ENCODE measurements around the gene MVD. TPM values are rescaled to one million over a fixed set of nuclear protein-coding genes. Genes with fewer than 3 reads are reported as not detected.

The MVD gene
- total and polyA plus RNA-seq, 4 donors = 21.7 to 99.2 (median 74.7) TPM

GRCh38 chr16:88645455-88645854 is 17.4 kb downstream of the MVD start:
- WGBS = 91% methylated on average over 16 of the region's 16 CpGs
- TF ChIP-seq HNF4G (IDR thresholded peaks at IDR 0.05) (no peak), JUND (IDR thresholded peaks at IDR 0.05) (no peak), RXRA (IDR thresholded peaks at IDR 0.05) (no peak), TAF1 (conservative IDR thresholded peaks at IDR 0.05) (no peak), NR2F2 (IDR thresholded peaks at IDR 0.05) (no peak), REST (IDR thresholded peaks at IDR 0.05) (no peak), YY1 (IDR thresholded peaks at IDR 0.05) (no peak), RAD21 (IDR thresholded peaks at IDR 0.05) (no peak), EGR1 (IDR thresholded peaks at IDR 0.05; ENCODE audit: low read depth in 2 of 2) (no peak), HNF4A (conservative IDR thresholded peaks at IDR 0.05) (no peak), ZBTB33 (IDR thresholded peaks at IDR 0.05) (no peak), SP1 (IDR thresholded peaks at IDR 0.05) (no peak)
- TF ChIP-seq, protein P1, sequence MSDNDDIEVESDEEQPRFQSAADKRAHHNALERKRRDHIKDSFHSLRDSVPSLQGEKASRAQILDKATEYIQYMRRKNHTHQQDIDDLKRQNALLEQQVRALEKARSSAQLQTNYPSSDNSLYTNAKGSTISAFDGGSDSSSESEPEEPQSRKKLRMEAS (IDR thresholded peaks at IDR 0.05) = no peak
- TF ChIP-seq, protein P2, sequence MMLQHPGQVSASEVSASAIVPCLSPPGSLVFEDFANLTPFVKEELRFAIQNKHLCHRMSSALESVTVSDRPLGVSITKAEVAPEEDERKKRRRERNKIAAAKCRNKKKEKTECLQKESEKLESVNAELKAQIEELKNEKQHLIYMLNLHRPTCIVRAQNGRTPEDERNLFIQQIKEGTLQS (IDR thresholded peaks at IDR 0.05) = no peak
- Histone ChIP-seq H3K36me3 (ENCODE audit: control insufficient read depth in 4 of 4, insufficient read depth in 3 of 4, low read depth in 1 of 4, low read length in 3 of 4) (peaks cover 0 to 2% (median under 1%) of the 10 kb centered on the region in 4 donors), H3K4me3 (ENCODE audit: low read depth in 1 of 3, low read length in 3 of 3) (no peak overlapping the region), H3K9me3 (ENCODE audit: control insufficient read depth in 4 of 4, low read length in 3 of 4) (no peaks in the 10 kb centered on the region), H3K4me1 (ENCODE audit: control insufficient read depth in 4 of 4, insufficient read depth in 4 of 4, low read length in 3 of 4) (peaks cover 0 to 11% (median 3%) of the 10 kb centered on the region in 4 donors), H3K9ac (ENCODE audit: low read depth in 1 of 2, low read length in 2 of 2) (no peak overlapping the region), H3K27me3 (ENCODE audit: control insufficient read depth in 4 of 4, insufficient read depth in 4 of 4, low read length in 3 of 4) (no peaks in the 10 kb centered on the region), H3K27ac (ENCODE audit: low read depth in 1 of 2, low read length in 2 of 2) (no peak overlapping the region)
- no peak for DNase-seq (ENCODE audit: low spot score)

DNA sequence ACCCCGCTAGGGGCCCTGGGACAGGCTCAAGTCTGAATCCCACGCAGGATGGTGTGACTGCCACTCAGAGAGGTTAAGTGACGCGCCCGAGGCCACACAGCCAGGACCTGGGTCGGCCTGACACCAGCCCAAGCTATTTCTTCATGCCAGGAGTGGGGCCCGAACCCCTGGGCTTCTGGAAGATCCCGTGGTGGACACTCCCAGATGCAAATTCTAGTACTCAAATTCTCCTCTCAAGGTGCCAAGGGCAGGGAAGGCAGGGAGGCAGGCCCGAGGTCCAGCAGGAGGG is 19.3 kb downstream of the MVD start:
- no peak for DNase-seq (ENCODE audit: low spot score)
- no peak overlapping the region for H3K27ac ChIP-seq (ENCODE audit: low read depth in 1 of 2, low read length in 2 of 2)
- peaks cover 0 to 2% (median under 1%) of the 10 kb centered on the region in 4 donors for H3K36me3 ChIP-seq (ENCODE audit: control insufficient read depth in 4 of 4, insufficient read depth in 3 of 4, low read depth in 1 of 4, low read length in 3 of 4)
- no peak overlapping the region for H3K9ac ChIP-seq (ENCODE audit: low read depth in 1 of 2, low read length in 2 of 2)
- TF ChIP-seq, protein P1 (IDR thresholded peaks at IDR 0.05) = no peak
- TF ChIP-seq FOXA1 (IDR thresholded peaks at IDR 0.05) (no peak), RXRA (IDR thresholded peaks at IDR 0.05) (no peak)
- no peak overlapping the region for H3K4me3 ChIP-seq (ENCODE audit: low read depth in 1 of 3, low read length in 3 of 3)
- no peaks in the 10 kb centered on the region for H3K9me3 ChIP-seq (ENCODE audit: control insufficient read depth in 4 of 4, low read length in 3 of 4)
- WGBS = 95% methylated on average over 9 of the region's 9 CpGs
- H3K4me1 ChIP-seq (ENCODE audit: control insufficient read depth in 4 of 4, insufficient read depth in 4 of 4, low read length in 3 of 4) = no peaks in the 10 kb centered on the region
- H3K27me3 ChIP-seq (ENCODE audit: control insufficient read depth in 4 of 4, insufficient read depth in 4 of 4, low read length in 3 of 4) = peaks cover 0 to 3% (median under 1%) of the 10 kb centered on the region in 4 donors

Measured in liver (tissue), 9 donors.